Panc1 (cell line): ENCODE measurements around the gene CTNND2. TPM values are rescaled to one million over a fixed set of nuclear protein-coding genes. Genes with fewer than 3 reads are reported as not detected.

Source experiments
- ATAC-seq: fragments of 200-7000 bp; cut with Tn5 transposase; 2 replicates; pipeline ENCODE4 v1.9.1; 2020; ENCODE audit warnings: mild to moderate bottlenecking, moderate library complexity
- BruUV-seq: library from RNA; stranded (reverse); fragments of 400-500 nt; replicated peaks from 2 replicates; lab custom pipeline; 2021; lab: Mats Ljungman, UMichigan
- CTCF ChIA-PET: fragments of 300-600 bp; sonication (Branson Sonifier 250); formaldehyde crosslinking; loops from one replicate; lab custom pipeline; 2022; ENCODE audit warnings: antibody characterized with exemption; lab: Charles Lee
- POLR2A ChIA-PET: fragments of 300-600 bp; sonication (Branson Sonifier 250); formaldehyde crosslinking; loops from one replicate; lab custom pipeline; 2022; ENCODE audit warnings: antibody characterized with exemption; lab: Charles Lee
- DNase-seq: peaks from one replicate; pipeline ENCODE4 v3.0.0-alpha.2; 2010; ENCODE audit warnings: low read depth, low spot score
- H3K27ac ChIP-seq: 2 replicates; pipeline ENCODE4 v1.5.1; 2011; ENCODE audit warnings: mild to moderate bottlenecking, low read length, inconsistent platforms
- H3K27me3 ChIP-seq: fragments of 200-500 bp; sonication (Bioruptor generic); 2 replicates; pipeline ENCODE4 v1.6.0; 2014; ENCODE audit warnings: low read length, inconsistent platforms; ENCODE audit not compliant: control insufficient read depth, insufficient read depth
- H3K36me3 ChIP-seq: fragments of 200-500 bp; sonication (Bioruptor generic); 2 replicates; pipeline ENCODE4 v1.5.1; 2014; ENCODE audit warnings: inconsistent platforms, mild to moderate bottlenecking, low read length, moderate library complexity; ENCODE audit not compliant: control insufficient read depth, insufficient read depth
- H3K4me1 ChIP-seq: 2 replicates; pipeline ENCODE4 v1.5.1; 2011; ENCODE audit warnings: inconsistent platforms, mild to moderate bottlenecking, low read length, moderate library complexity; ENCODE audit not compliant: control insufficient read depth, insufficient read depth
- H3K4me3 ChIP-seq, 2 experiments: 2 replicates each; pipeline ENCODE4 v1.5.1; 2011 to 2012; ENCODE audit warnings: low read depth in 2 of 2, low read length in 2 of 2, mild to moderate bottlenecking in 2 of 2, inconsistent platforms in 1 of 2, moderate library complexity in 1 of 2
- H3K9me3 ChIP-seq: fragments of 200-500 bp; sonication (Bioruptor generic); 2 replicates; pipeline ENCODE4 v1.5.1; 2014; ENCODE audit warnings: low read depth, mild to moderate bottlenecking, inconsistent platforms, low read length, moderate library complexity; ENCODE audit not compliant: control insufficient read depth, insufficient read depth
- CTCF ChIP-seq: fragments of 450-650 bp; IDR thresholded peaks from 2 replicates; pipeline ENCODE4 v1.5.1; 2017; ENCODE audit warnings: mild to moderate bottlenecking
- POLR2AphosphoS5 ChIP-seq: IDR thresholded peaks from 2 replicates; pipeline ENCODE4 v1.6.1; 2012; ENCODE audit warnings: mild to moderate bottlenecking, low read depth, low read length, moderate library complexity
- REST ChIP-seq, 2 experiments: IDR thresholded peaks; 2 replicates each; pipeline ENCODE4 v1.6.1; 2011 to 2012; ENCODE audit warnings: low read depth in 2 of 2, control low read depth in 1 of 2, low read length in 1 of 2, mild to moderate bottlenecking in 1 of 2, moderate library complexity in 1 of 2; ENCODE audit not compliant: insufficient read depth in 1 of 2
- SIN3A ChIP-seq: IDR thresholded peaks from 2 replicates; pipeline ENCODE4 v1.6.1; 2012; ENCODE audit warnings: low read depth, mild to moderate bottlenecking, low read length, moderate library complexity, borderline replicate concordance; ENCODE audit not compliant: insufficient read depth
- TCF7L2 ChIP-seq: IDR thresholded peaks from 2 replicates; pipeline ENCODE4 v1.6.1; 2011; ENCODE audit warnings: mild to moderate bottlenecking, low read depth, low read length, inconsistent platforms
- in situ Hi-C: cut with HindIII; loops from 2 replicates; pipeline ENCODE4 v1.10.0; 2016; ENCODE audit warnings: low sequenced_read_pairs, low pct_unique_long_range_greater_than_20kb
- intact Hi-C: fragments of 100-400 bp; cut with micrococcal nuclease; formaldehyde crosslinking; loops from one replicate; pipeline ENCODE4 v1.10.0; 2022; ENCODE audit not compliant: unreplicated experiment
- total RNA-seq: library from RNA; stranded (reverse); gene quantifications from one replicate; pipeline ENCODE4 v1.2.1, GENCODE V29; 2021; ENCODE audit not compliant: unreplicated experiment

The CTNND2 gene
- total RNA-seq, 1 experiment from 2014 or later: 1.0 TPM

DNA sequence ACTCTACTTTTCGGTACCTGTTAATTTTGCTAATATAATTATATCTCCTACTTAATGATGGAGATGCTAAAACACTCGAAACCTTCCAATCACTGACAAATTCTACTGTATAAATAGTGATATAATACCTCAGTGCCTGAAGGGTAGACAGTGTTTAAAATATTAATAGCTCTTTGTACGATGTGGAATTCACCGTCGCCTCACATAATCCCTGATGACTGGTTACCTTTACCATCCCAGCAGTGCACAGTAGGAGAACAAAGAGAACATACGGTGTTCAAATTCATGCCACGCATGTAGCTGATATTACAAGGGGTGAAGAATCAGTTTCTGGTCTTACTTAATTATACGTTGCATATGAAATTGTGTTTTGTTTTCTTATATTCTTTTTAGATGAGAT is 506.7 kb downstream of the CTNND2 start:
- no peak for TF ChIP-seq CTCF
- TF ChIP-seq POLR2AphosphoS5: no peak
- TF ChIP-seq REST (IDR thresholded peaks at IDR 0.05; ENCODE audit: insufficient read depth in 1 of 2, low read depth in 2 of 2, low read length in 1 of 2): no peak
- TF ChIP-seq SIN3A: no peak
- TF ChIP-seq TCF7L2: no peak
- no TSS peak for BruUV-seq
- Histone ChIP-seq H3K27ac (no peak overlapping the region), H3K4me3 (no peak overlapping the region), H3K27me3 (no peaks in the 10 kb centered on the region), H3K4me1 (no peaks in the 10 kb centered on the region), H3K36me3 (no peaks in the 10 kb centered on the region), H3K9me3 (no peaks in the 10 kb centered on the region)
- CTCF ChIA-PET: no interaction called here
- intact Hi-C loops (no loop called here), in situ Hi-C loops (no loop called here)
- POLR2A ChIA-PET: no interaction called here
- ATAC-seq: no peak
- no peak for DNase-seq

GRCh38 chr5:11396917-11397316 is 507.3 kb downstream of the CTNND2 start:
- H3K4me1 ChIP-seq: no peaks in the 10 kb centered on the region
- in situ Hi-C loops (no loop called here), intact Hi-C loops (no loop called here)
- ATAC-seq: no peak
- no peaks in the 10 kb centered on the region for H3K27me3 ChIP-seq
- no peak for TF ChIP-seq SIN3A
- no peak for TF ChIP-seq REST (IDR thresholded peaks at IDR 0.05; ENCODE audit: insufficient read depth in 1 of 2, low read depth in 2 of 2, low read length in 1 of 2)
- TF ChIP-seq TCF7L2: no peak
- no peak for TF ChIP-seq POLR2AphosphoS5
- TF ChIP-seq CTCF: no peak
- no peak for DNase-seq
- no TSS peak for BruUV-seq
- H3K36me3 ChIP-seq: no peaks in the 10 kb centered on the region
- H3K4me3 ChIP-seq: no peak overlapping the region
- no peaks in the 10 kb centered on the region for H3K9me3 ChIP-seq
- no peak overlapping the region for H3K27ac ChIP-seq
- ChIA-PET CTCF (no interaction called here), POLR2A (no interaction called here)
